NCI-H345 treated with DMSO at 0.1 percent for 48 hours (cell line): ENCODE data around the gene VAPA.

Experiments
- DNase-seq: peaks from one replicate; lab custom pipeline; 2025; ENCODE audit not compliant: unreplicated experiment; lab: John Stamatoyannopoulos, UW

VAPA gene

DNA sequence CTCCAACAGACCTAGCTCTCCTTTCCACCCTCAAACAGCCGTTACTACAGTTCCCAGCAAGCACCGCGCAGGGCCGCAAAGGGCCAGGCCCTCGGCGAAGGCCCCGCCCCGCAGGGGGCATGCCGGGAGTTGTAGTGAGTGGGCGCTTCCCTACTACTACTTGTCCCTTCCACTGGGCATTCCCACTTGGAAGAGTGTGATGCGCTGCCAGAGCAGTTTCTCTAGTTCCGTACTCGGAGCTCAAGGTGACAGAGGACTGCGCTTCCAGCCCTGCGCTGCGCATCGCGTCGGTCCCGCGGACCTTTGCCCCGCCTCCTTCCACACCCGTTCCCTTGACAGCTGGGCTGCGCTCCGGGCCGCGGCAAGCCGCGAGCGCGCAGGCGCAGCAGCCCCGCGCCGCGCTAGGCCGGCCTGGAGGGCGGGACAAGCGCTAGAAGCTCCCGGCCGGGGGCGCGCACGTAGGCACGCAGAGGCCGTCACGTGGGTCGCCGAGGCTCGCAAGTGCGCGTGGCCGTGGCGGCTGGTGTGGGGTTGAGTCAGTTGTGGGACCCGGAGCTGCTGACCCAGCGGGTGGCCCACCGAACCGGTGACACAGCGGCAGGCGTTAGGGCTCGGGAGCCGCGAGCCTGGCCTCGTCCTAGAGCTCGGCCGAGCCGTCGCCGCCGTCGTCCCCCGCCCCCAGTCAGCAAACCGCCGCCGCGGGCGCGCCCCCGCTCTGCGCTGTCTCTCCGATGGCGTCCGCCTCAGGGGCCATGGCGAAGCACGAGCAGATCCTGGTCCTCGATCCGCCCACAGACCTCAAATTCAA lies at the start of gene VAPA:
TSS of gene VAPA (plus strand) at position 491 of the 808 bp plus-strand sequence. CDS start at position 732, 241 bp downstream.
- DNase-seq = peak; percentile 94

- no peak for DNase-seq
These were observed 47.9 kb upstream of the VAPA start for GRCh38 chr18:9865764-9866490.

DNA sequence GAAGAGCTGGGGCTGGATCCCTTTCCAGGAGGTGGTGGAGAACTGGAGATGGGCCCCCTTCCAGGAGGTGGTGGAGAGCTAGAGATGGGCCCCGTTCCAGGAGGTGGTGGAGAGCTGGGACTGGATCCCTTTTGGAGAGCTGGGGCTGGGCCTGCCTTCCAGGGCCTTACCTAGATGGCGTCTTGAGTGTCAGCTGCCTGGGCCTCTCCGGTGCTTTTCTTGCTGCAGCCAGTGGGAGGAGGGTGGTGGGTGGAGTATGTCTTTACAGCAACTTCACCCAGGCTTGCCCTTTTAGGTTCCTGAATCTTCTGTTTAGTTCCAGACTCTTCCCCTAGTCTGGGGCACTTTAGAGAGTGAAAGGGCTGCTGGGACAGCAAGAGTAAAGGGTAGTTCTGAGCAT lies 47.2 kb upstream of the VAPA start:
- no peak for DNase-seq

GRCh38 chr18:9867071-9867594 lies 46.7 kb upstream of the VAPA start:
- no peak for DNase-seq

- peak; percentile 37 for DNase-seq
These were observed 44.7 kb upstream of the VAPA start for GRCh38 chr18:9868857-9869714.

DNA sequence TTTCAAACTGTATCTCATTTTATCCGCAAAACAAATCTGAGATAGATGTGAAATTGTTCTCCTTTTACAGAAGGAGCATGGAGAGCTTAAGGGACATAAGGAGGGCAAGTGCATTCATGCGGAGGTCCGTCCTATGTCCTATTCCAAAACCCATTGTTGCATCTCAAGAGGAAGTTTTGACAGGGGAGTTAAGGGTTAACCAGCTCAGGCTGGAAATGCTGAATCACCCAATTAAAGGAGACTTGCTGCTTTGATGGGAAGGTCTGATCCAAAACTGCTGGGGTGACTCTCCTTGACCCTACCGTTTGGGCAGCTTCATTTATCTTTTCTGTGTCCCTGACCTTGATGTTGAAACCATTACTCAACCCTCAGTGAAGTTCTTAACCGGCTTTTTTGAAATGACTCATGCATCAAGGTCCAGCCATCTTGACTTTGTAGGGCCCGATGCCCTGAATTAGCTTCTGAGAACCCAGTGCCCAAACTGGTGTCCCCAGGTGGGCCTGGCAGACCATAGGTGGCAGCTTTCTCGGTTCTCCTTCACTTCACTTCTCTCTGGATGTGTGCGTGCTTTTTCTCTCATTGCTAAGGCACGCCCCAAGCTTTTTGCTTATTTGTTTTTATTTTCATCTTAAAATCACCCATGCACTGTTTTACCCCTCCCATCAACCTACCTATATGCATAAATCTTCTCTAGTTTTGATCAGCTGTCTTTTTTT lies 43.9 kb upstream of the VAPA start:
- no peak for DNase-seq

GRCh38 chr18:9870431-9871008 lies 43.3 kb upstream of the VAPA start:
- DNase-seq = no peak

DNA sequence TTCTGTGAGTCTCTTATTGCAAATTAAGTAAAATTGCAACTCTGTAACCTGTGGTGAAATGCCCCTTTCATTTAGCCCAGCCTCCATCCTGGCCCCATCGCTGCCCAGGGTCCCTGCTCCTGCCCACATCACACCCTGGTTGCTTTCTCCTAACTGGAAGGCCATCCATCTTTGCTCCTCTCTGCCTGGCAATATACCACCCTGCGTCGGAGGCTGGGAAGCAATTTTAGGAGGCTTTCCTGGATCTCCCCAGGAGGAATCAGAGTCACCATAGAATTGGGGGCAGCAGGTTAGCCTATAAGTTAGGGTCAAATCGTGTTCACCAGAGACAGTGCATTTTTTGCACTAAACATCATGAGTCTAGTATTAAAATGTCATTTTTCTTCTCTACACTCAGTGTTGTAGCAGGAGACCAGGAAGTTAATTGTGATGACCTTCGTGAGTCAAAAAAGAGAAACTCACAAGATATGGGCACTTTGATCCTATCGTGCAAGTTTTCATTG lies 42.5 kb upstream of the VAPA start:
- DNase-seq = no peak

GRCh38 chr18:9872823-9873222 lies 41.0 kb upstream of the VAPA start:
- no peak for DNase-seq

DNA sequence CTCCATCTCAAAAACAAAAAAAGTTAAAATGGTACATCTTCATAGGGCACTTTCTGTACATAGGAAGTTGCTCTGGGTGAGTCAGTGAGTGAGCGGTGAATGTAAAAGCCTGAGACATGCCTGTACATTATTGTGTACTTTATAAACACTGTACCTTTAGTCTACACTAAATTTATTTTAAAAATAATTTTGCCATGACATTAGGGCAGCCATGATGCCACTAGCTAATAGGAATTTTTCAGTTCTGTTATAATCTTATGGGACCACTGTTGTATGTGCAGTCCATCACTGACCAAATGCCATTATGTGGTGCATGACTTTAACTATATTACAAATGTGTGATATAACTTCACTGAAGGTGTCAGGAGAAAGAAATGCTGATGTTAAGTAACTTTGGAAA lies 39.1 kb upstream of the VAPA start:
- DNase-seq = no peak

DNA sequence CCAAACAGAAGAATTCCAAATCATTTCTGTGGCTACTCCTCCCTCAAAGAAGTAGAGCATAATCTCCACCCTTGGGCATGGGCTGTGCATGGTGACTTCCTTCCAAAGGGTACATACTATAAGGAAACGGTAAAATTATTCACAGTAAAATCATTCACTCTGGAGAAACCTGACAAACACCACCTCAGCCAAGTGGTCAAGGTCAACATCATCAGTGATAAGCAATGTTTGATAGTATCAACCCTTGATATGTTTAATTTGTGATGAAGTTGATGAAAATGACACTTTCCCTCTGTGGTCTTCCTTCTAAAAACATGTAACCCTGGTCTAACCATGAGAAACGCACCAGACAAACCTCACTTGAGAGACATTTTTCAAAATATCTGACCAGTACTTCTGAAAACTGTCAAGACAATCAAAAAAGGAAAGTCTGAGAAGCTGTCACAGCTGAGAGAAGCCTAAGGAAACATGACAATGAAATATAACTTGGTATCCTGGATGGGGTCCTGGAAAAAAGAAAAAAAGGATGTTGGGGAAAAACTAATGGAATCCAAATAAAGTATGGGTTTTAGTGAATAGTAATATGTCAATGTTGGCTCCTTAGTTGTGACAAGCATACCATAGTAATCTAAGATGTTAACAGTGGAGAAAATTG lies 37.5 kb upstream of the VAPA start:
- no peak for DNase-seq

DNA sequence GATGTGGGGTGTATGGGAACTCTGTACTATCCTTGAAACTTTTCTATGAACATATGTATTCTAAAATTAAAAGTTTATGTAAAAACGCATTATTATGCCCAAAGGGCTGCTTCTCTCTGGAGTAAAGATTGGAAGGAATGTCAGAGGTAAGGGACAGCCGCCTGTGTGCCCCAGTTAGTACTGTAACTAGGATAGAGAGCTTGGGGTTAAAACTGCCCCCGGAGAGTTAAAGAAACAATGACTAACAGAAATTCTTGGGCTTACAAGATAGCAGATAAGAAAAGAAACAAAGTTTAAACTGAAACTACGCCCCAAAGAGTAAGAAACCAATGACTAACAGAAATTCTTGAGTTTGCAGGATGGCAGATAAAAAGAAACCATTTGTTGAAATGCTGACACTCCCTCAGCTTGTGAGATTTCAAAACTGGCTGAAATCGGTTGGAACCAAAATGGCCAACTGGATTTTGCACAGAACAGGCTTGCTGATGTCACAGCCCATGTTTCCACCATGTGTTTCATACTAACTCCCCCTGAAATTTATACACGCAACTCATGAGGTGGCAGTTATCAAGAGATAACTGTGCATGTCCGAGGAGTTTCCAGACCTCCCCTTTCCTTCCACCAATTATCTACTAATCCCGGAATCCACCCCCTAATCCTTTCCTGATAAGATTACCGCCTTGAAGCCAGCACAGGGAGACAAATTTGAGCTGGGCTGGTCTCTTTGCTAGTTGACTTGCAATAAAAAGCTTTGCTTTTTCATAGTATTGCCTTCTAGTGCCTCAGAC lies 36.8 kb upstream of the VAPA start:
- DNase-seq = no peak

- no peak for DNase-seq
These were observed 36.2 kb upstream of the VAPA start for GRCh38 chr18:9877655-9878014.

DNA sequence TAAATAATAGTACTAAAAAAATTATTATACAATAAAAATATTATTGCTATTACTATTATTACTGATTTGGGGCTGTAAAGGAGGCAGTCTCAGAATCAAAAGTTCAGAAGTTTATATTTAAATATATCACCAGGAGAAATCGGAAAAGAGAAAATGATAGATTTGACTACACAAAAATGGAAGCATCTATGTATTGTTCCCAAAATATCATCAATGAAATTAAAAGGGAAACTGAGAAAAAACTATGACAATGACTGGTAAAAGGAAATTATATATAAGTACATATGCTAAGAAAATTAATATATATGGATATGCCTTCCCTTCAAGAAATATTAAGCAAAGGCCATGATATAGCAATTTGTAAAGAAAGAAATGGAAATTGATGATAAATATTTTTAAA lies 35.7 kb upstream of the VAPA start:
- DNase-seq = no peak

GRCh38 chr18:9878783-9879242 lies 35.0 kb upstream of the VAPA start:
- no peak for DNase-seq

DNA sequence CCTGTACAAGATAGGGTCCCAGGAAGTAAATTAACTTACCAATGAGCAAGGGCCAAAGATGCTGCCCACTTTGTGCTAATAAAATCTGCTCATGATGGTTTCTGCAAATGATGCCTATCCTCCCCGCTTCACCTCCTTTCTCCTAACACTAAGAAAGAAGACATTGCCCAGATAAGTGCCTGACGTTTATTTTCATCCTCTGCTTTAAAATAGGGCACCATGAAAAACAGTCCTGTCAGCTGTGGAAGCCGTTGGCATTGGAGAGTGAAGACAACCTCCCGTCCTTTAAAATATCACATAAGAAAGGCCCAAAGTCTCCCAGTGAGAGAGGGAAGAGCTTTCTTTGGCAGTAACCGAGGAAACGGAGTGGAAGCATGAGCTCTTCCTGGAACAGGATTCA lies 29.7 kb upstream of the VAPA start:
- DNase-seq = no peak

DNA sequence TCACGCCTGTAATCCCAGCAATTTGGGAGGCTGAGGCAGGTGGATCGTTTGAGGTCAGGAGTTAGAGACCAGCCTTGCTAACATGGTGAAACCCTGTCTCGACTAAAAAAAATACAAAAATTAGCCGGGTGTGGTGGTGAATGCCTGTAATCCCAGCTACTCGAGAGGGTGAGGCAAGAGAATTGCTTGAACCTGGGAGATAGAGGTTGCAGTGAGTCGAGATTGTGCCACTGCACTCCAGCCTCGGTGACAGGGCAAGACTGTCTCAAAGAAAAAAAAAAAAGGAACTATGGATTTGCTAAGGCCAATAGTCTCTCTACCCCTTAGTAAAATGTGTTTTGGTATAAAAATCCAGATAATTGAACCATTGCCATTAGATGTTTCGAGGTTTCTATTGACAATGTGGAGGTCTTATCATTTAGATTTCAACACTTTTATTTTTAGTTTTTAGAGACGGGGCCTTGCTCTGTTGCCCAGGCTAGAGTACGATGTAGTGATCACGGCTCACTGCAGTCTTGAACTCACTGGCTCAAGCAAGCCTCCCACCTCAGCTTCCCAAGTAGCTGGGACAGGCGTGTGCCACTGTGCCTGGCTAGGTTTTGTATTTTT lies 29.2 kb upstream of the VAPA start:
- no peak for DNase-seq
